GM12878 (cell line): ENCODE measurements around the gene PPDPF. TPM values are rescaled to one million over a fixed set of nuclear protein-coding genes. Genes with fewer than 3 reads are reported as not detected.

Experiments
- ATAC-seq: fragments of 200-7000 bp; cut with Tn5 transposase; 3 replicates; pipeline ENCODE4 v1.9.1; 2020; ENCODE audit warnings: mild to moderate bottlenecking, moderate library complexity
- BruUV-seq: library from RNA; stranded (reverse); fragments of 400-500 nt; replicated peaks from 2 replicates; lab custom pipeline; 2021; lab: Mats Ljungman, UMichigan
- CTCF ChIA-PET: fragments of 300-600 bp; sonication (Branson Sonifier 250); formaldehyde crosslinking; extraction: SDS; loops from one replicate; lab custom pipeline; 2021; ENCODE audit warnings: inconsistent platforms; lab: Yijun Ruan, JAX
- POLR2A ChIA-PET: fragments of 350-600 bp; formaldehyde crosslinking; extraction: SDS; loops from one replicate; lab custom pipeline; 2021; ENCODE audit warnings: inconsistent platforms; lab: Charles Lee
- RAD21 ChIA-PET: fragments of 300-600 bp; sonication (Branson Sonifier 250); formaldehyde crosslinking; loops from one replicate; lab custom pipeline; 2023; ENCODE audit warnings: antibody characterized with exemption; ENCODE audit not compliant: unreplicated experiment; lab: Charles Lee
- SMC1A ChIA-PET: fragments of 300-600 bp; sonication (Branson Sonifier 250); formaldehyde crosslinking; loops from one replicate; lab custom pipeline; 2023; ENCODE audit not compliant: unreplicated experiment, uncharacterized antibody; lab: Charles Lee
- DNase-seq: peaks from one replicate; pipeline ENCODE4 v3.0.0-alpha.2; 2011; ENCODE audit warnings: low read depth, low spot score
- FAIRE-seq: peaks from 3 replicates; lab custom pipeline; 2011; peaks lifted over from hg19 to GRCh38; lab: Jason Lieb, UNC
- H2AFZ ChIP-seq: 2 replicates; pipeline ENCODE4 v1.6.0; 2011; ENCODE audit warnings: low read depth, low read length, control low read depth; ENCODE audit not compliant: control insufficient read depth
- H3K27ac ChIP-seq: 2 replicates; pipeline ENCODE4 v1.5.1; 2011; ENCODE audit warnings: control low read depth; ENCODE audit not compliant: control insufficient read depth, insufficient read depth
- H3K27me3 ChIP-seq, 2 experiments: replicated peaks in 1 of 2; 2 replicates each; pipeline versions ENCODE4 v1.6.0 to v1.6.1; 2011; ENCODE audit warnings: low read length in 1 of 2; ENCODE audit not compliant: control insufficient read depth in 2 of 2, insufficient read depth in 2 of 2
- H3K36me3 ChIP-seq, 2 experiments: 2 replicates each; pipeline ENCODE4 v1.5.1; 2011; ENCODE audit warnings: low read length in 1 of 2; ENCODE audit not compliant: control insufficient read depth in 2 of 2, insufficient read depth in 2 of 2
- H3K4me1 ChIP-seq: 2 replicates; pipeline ENCODE4 v1.6.1; 2011; ENCODE audit warnings: mild to moderate bottlenecking, low read length, moderate library complexity, mixed read lengths; ENCODE audit not compliant: control insufficient read depth, insufficient read depth
- H3K4me2 ChIP-seq: 2 replicates; pipeline ENCODE4 v1.6.0; 2011; ENCODE audit warnings: control low read depth; ENCODE audit not compliant: control insufficient read depth, insufficient read depth
- H3K4me3 ChIP-seq: fragments of 200-600 bp; sonication (generic); 2 replicates; pipeline ENCODE4 v1.5.1; 2016
- H3K79me2 ChIP-seq: 2 replicates; pipeline ENCODE4 v1.6.0; 2011; ENCODE audit warnings: low read length; ENCODE audit not compliant: control insufficient read depth, insufficient read depth
- H3K9ac ChIP-seq: 2 replicates; pipeline ENCODE4 v1.8.0; 2011; ENCODE audit warnings: low read length, control low read depth, mixed read lengths; ENCODE audit not compliant: control insufficient read depth, insufficient read depth
- H3K9me3 ChIP-seq: replicated peaks from 3 replicates; pipeline ENCODE4 v1.5.1; 2011; ENCODE audit warnings: mild to moderate bottlenecking, low read length; ENCODE audit not compliant: control insufficient read depth, insufficient read depth
- H4K20me1 ChIP-seq: 2 replicates; pipeline ENCODE4 v1.6.0; 2011; ENCODE audit not compliant: control insufficient read depth, insufficient read depth
- BHLHE40 ChIP-seq, 2 experiments: fragments of 450-650 bp in 1 of 2; IDR thresholded peaks; 2 replicates each; pipeline ENCODE4 v1.6.1; 2011 to 2017; ENCODE audit warnings: low read depth in 2 of 2, borderline replicate concordance in 1 of 2, improper control_type of control experiment in 1 of 2, low read length in 1 of 2, mild to moderate bottlenecking in 1 of 2
- FOXK2 ChIP-seq: fragments of 450-650 bp; IDR thresholded peaks from 2 replicates; pipeline ENCODE4 v1.6.1; 2017; ENCODE audit warnings: mild to moderate bottlenecking, moderate library complexity
- IKZF1 ChIP-seq: fragments of 450-650 bp; conservative IDR thresholded peaks from 2 replicates; pipeline ENCODE4 v1.6.1; 2017; ENCODE audit warnings: antibody characterized with exemption, mild to moderate bottlenecking
- MEF2B ChIP-seq: fragments of 450-650 bp; IDR thresholded peaks from 2 replicates; pipeline ENCODE4 v1.6.1; 2018; ENCODE audit warnings: mild to moderate bottlenecking, moderate library complexity; ENCODE audit not compliant: partially characterized antibody, poor library complexity, severe bottlenecking
- PAX5 ChIP-seq: IDR thresholded peaks from 2 replicates; pipeline ENCODE4 v1.6.1; 2011; ENCODE audit warnings: low read depth, low read length, borderline replicate concordance
- TCF12 ChIP-seq: IDR thresholded peaks from 2 replicates; pipeline ENCODE4 v1.6.1; 2011; ENCODE audit warnings: low read depth, mild to moderate bottlenecking, low read length
- ZNF207 ChIP-seq: fragments of 450-650 bp; IDR thresholded peaks from 2 replicates; pipeline ENCODE4 v1.6.1; 2014; ENCODE audit warnings: antibody characterized with exemption, mild to moderate bottlenecking, borderline replicate concordance
- WGBS: methylation state at CpG from one replicate; pipeline ENCODE4 v1.1.6; 2016; ENCODE audit warnings: low lambda C conversion rate; ENCODE audit not compliant: insufficient replicate concordance, insufficient coverage; ENCODE audit errors: missing lambda C conversion rate; 5-methylcytosine and 5-hydroxymethylcytosine counted together
- in situ Hi-C: fragments of 300-500 bp; cut with MboI; formaldehyde crosslinking; loops from 9 replicates; pipeline ENCODE4 v1.14.3; 2018; ENCODE audit warnings: mixed read lengths
- intact Hi-C: fragments of 100-400 bp; cut with micrococcal nuclease; formaldehyde crosslinking; loops from one replicate; pipeline ENCODE4 v1.14.2; 2022; ENCODE audit not compliant: unreplicated experiment
- polyA plus RNA-seq, 11 experiments: library from polyadenylated mRNA; depleted of rRNA in 4 of 11; unstranded in 6 of 11; stranded (reverse) in 5 of 11; fragments of >200 nt; fragmentation: Nextera tagmentation in 4 of 11; fragmentation: Illumina TruSeq in 1 of 11; extraction: Ambion mirVana in 4 of 11; extraction: Trizol in 1 of 11; gene quantifications; 1 replicate in 1 of 11; 2 replicates in 10 of 11; pipeline versions ENCODE4 v1.2.1 to v1.2.3, GENCODE V29; 2011 to 2016; ENCODE audit warnings: inconsistent platforms in 2 of 11, missing spikeins in 2 of 11, low read depth in 1 of 11
- total RNA-seq, 4 experiments: library from RNA; depleted of rRNA in 3 of 4; stranded (reverse); fragments of >200 nt in 3 of 4; fragmentation: Illumina TruSeq in 1 of 4; extraction: Trizol in 1 of 4; gene quantifications; 2 replicates each; pipeline versions ENCODE4 v1.2.1 to v1.2.3, GENCODE V29; 2013 to 2021

PPDPF gene
- total and polyA plus RNA-seq, 10 of the 15 experiments (the other 5 are each of a cell fraction or from before 2014, with no cell fraction given) = 0.32 to 154 (median 22.8) TPM

DNA sequence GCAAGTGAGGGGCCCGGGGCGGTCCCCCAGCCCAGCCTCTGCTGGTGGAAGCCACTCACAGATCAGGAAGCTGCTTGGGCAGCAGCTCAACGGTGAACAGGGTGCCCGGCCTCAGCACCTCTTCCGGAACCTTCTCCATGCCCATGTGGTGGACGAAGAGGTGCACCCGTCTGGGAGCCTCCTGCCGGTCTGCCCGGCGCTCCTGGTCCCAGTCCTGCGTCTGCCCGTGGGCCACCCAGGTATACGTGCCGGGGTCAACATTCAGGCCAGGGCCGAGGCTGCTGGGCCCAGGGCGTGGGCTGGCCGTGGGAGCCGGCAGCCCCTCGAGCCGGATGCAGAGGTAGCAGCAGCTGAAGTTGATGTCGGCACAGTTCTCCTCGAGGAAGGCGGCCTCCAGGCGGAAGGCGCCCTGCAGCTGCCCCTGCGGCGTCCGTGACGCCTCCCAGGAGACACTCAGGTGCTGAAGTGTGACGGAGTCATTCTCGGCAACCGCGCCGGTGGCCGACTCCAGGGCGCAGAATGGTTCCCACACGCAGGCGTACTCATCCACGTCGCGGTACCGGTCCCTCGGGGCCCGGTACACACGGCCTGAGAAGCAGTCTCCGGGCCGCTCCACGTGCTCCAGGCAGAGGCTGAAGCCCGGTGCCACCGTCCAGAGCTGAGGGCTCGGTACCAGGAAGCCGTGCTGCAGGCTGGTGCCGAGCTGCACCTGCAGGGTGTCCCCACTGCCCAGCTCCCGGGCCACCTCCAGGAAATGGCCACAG, 42.1 kb downstream of the PPDPF start:
- H3K36me3 ChIP-seq = no peaks in the 10 kb centered on the region; a peak in 1 of 4 replicates
- H3K4me3 ChIP-seq = no peak overlapping the region
- no peaks in the 10 kb centered on the region; the same call in 2 of the 3 replicates for H3K9me3 ChIP-seq
- in situ Hi-C loops (no loop called here), intact Hi-C loops (no loop called here)
- POLR2A ChIA-PET = interaction anchor here (0.9 kb wide), 1 partner anchor 11 kb away, joined by 3 read pairs; no protein-coding TSS in a partner anchor
- H4K20me1 ChIP-seq = no peaks in the 10 kb centered on the region
- RAD21 ChIA-PET = interaction anchor here (1.3 kb wide), 1 partner anchor 20 kb away, joined by 3 read pairs; no protein-coding TSS in a partner anchor
- TF ChIP-seq IKZF1 = 0 out of 2 replicates have a peak, but pooled peaks have one; percentile 32
- TF ChIP-seq FOXK2 = no peak
- peak; percentile 73 for TF ChIP-seq MEF2B
- peak; percentile 73; the same call in 1 of the 2 replicates for TF ChIP-seq PAX5
- TF ChIP-seq ZNF207 = no peak
- peak; percentile 62; the same call in 1 of the 2 replicates for TF ChIP-seq TCF12
- TF ChIP-seq BHLHE40 (IDR thresholded peaks at IDR 0.05; ENCODE audit: borderline replicate concordance in 1 of 2, low read depth in 2 of 2, low read length in 1 of 2) = peak; percentile 29 to 75; a peak in 1 of 4 replicates
- FAIRE-seq = no peak
- peaks cover 8% of the 10 kb centered on the region for H3K4me1 ChIP-seq
- no peak overlapping the region for H3K27ac ChIP-seq
- H3K9ac ChIP-seq = no peak overlapping the region
- DNase-seq = no peak
- no peak overlapping the region for H2AFZ ChIP-seq
- peak; percentile 54 for ATAC-seq
- no TSS peak for BruUV-seq
- CTCF ChIA-PET = interaction anchor here (1.0 to 1.3 kb wide), 2 partner anchors 8 to 20 kb away, joined by 3 to 4 read pairs; no protein-coding TSS in a partner anchor
- no peaks in the 10 kb centered on the region for H3K79me2 ChIP-seq
- SMC1A ChIA-PET = interaction anchor here (0.9 to 1.1 kb wide), 2 partner anchors 8 to 13 kb away, joined by 3 read pairs; partner anchors contain the start of gene FNDC11
- no peaks in the 10 kb centered on the region for H3K27me3 ChIP-seq
- WGBS = 97% methylated on average over 44 of the region's 54 CpGs
- no peak overlapping the region for H3K4me2 ChIP-seq
